SK-N-SH treated with all-trans-retinoic acid at 6 μM for 48 hours (cell line): ENCODE data around the gene NUDT21.

Source experiments
- ATAC-seq: fragments of 200-7000 bp; cut with Tn5 transposase; 3 replicates; pipeline ENCODE4 v1.9.1; 2020; ENCODE audit warnings: mild to moderate bottlenecking, moderate library complexity
- ARNTL ChIP-seq: fragments of 450-650 bp; formaldehyde crosslinking; IDR thresholded peaks from 2 replicates; pipeline ENCODE4 v1.5.0; 2020; ENCODE audit warnings: low read depth, mild to moderate bottlenecking, moderate library complexity, borderline replicate concordance
- CREB5 ChIP-seq: fragments of 250-450 bp; sonication (Bioruptor Pico); IDR thresholded peaks from 2 replicates; pipeline ENCODE4 v1.5.1; 2020; ENCODE audit warnings: low read depth, mild to moderate bottlenecking, moderate library complexity
- CSDC2 ChIP-seq: fragments of 250-450 bp; sonication (Bioruptor Pico); IDR thresholded peaks from 2 replicates; pipeline ENCODE4 v1.5.0; 2020; ENCODE audit warnings: mild to moderate bottlenecking, moderate library complexity
- ESRRG ChIP-seq: fragments of 250-450 bp; sonication (Bioruptor Pico); IDR thresholded peaks from 2 replicates; pipeline ENCODE4 v1.6.1; 2021; ENCODE audit warnings: mild to moderate bottlenecking
- GLIS3 ChIP-seq: fragments of 250-450 bp; sonication (Bioruptor Pico); IDR thresholded peaks from 2 replicates; pipeline ENCODE4 v1.5.0; 2020; ENCODE audit warnings: mild to moderate bottlenecking, moderate library complexity
- OSR1 ChIP-seq: fragments of 250-450 bp; sonication (Bioruptor Pico); IDR thresholded peaks from 2 replicates; pipeline ENCODE4 v1.8.0; 2022; ENCODE audit warnings: moderate library complexity, mild to moderate bottlenecking, inconsistent platforms
- PATZ1 ChIP-seq: fragments of 250-450 bp; sonication (Bioruptor Pico); IDR thresholded peaks from 2 replicates; pipeline ENCODE4 v1.8.0; 2020; ENCODE audit warnings: mild to moderate bottlenecking, moderate library complexity, borderline replicate concordance
- PPARA ChIP-seq: fragments of 250-450 bp; sonication (Bioruptor Pico); IDR thresholded peaks from 2 replicates; pipeline ENCODE4 v1.5.0; 2020; ENCODE audit warnings: mild to moderate bottlenecking, borderline replicate concordance
- RARB ChIP-seq: fragments of 250-450 bp; sonication (Bioruptor Pico); IDR thresholded peaks from 2 replicates; pipeline ENCODE4 v1.8.0; 2021; ENCODE audit warnings: mild to moderate bottlenecking, moderate library complexity
- SNAI2 ChIP-seq: fragments of 250-450 bp; sonication (Bioruptor Pico); IDR thresholded peaks from 2 replicates; pipeline ENCODE4 v1.5.0; 2020; ENCODE audit warnings: mild to moderate bottlenecking, moderate library complexity
- TCF4 ChIP-seq: fragments of 250-450 bp; sonication (Bioruptor Pico); IDR thresholded peaks from 2 replicates; pipeline ENCODE4 v1.8.0; 2021; ENCODE audit warnings: mild to moderate bottlenecking, moderate library complexity, borderline replicate concordance
- TOX ChIP-seq: fragments of 250-450 bp; sonication (Bioruptor Pico); IDR thresholded peaks from 2 replicates; pipeline ENCODE4 v1.8.0; 2021; ENCODE audit warnings: mild to moderate bottlenecking, moderate library complexity, borderline replicate concordance
- ZC3H10 ChIP-seq: fragments of 250-450 bp; sonication (Bioruptor Pico); IDR thresholded peaks from 2 replicates; pipeline ENCODE4 v1.5.1; 2021; ENCODE audit warnings: mild to moderate bottlenecking, moderate library complexity
- ZFP3 ChIP-seq: fragments of 250-450 bp; sonication (Bioruptor Pico); IDR thresholded peaks from 2 replicates; pipeline ENCODE4 v1.5.0; 2020; ENCODE audit warnings: mild to moderate bottlenecking, moderate library complexity
- ZFP30 ChIP-seq: fragments of 450-650 bp; formaldehyde crosslinking; IDR thresholded peaks from 2 replicates; pipeline ENCODE4 v1.5.0; 2022; ENCODE audit warnings: mild to moderate bottlenecking, moderate library complexity
- ZNF565 ChIP-seq: fragments of 450-650 bp; formaldehyde crosslinking; conservative IDR thresholded peaks from 2 replicates; pipeline ENCODE4 v1.5.0; 2020; ENCODE audit warnings: low read depth, mild to moderate bottlenecking, moderate library complexity
- ZNF8 ChIP-seq: fragments of 450-650 bp; formaldehyde crosslinking; IDR thresholded peaks from 2 replicates; pipeline ENCODE4 v1.5.0; 2020; ENCODE audit warnings: mild to moderate bottlenecking, moderate library complexity
- TF ChIP-seq, protein P1 (sequence below): fragments of 250-450 bp; sonication (Bioruptor Pico); IDR thresholded peaks from 2 replicates; pipeline ENCODE4 v1.8.0; 2021; ENCODE audit warnings: low read depth, mild to moderate bottlenecking, moderate library complexity, borderline replicate concordance
- TF ChIP-seq, protein P2 (sequence below): fragments of 250-450 bp; sonication (Bioruptor Pico); IDR thresholded peaks from 2 replicates; pipeline ENCODE4 v1.5.1; 2021; ENCODE audit warnings: mild to moderate bottlenecking, moderate library complexity

NUDT21 gene

GRCh38 chr16:56483394-56483793 is 32.3 kb upstream of the NUDT21 start:
- no peak for ATAC-seq
- TF ChIP-seq, protein P1, sequence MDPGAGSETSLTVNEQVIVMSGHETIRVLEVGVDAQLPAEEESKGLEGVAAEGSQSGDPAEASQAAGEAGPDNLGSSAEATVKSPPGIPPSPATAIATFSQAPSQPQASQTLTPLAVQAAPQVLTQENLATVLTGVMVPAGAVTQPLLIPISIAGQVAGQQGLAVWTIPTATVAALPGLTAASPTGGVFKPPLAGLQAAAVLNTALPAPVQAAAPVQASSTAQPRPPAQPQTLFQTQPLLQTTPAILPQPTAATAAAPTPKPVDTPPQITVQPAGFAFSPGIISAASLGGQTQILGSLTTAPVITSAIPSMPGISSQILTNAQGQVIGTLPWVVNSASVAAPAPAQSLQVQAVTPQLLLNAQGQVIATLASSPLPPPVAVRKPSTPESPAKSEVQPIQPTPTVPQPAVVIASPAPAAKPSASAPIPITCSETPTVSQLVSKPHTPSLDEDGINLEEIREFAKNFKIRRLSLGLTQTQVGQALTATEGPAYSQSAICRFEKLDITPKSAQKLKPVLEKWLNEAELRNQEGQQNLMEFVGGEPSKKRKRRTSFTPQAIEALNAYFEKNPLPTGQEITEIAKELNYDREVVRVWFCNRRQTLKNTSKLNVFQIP = no peak
- TF ChIP-seq ZNF565 (CRISPR knock-in tag) (no peak), PPARA (CRISPR knock-in tag) (no peak), ZNF8 (no peak), GLIS3 (no peak), CSDC2 (no peak), RARB (no peak)

- no peak for TF ChIP-seq CREB5 (CRISPR knock-in tag)
- TF ChIP-seq ZFP3 = no peak
- TF ChIP-seq ESRRG = no peak
- no peak for TF ChIP-seq TOX
- TF ChIP-seq OSR1 (CRISPR knock-in tag) = no peak
- no peak for ATAC-seq
These were observed 31.6 kb upstream of the NUDT21 start for GRCh38 chr16:56482683-56483236.

- TF ChIP-seq SNAI2 (CRISPR knock-in tag) = no peak
- no peak for TF ChIP-seq ZC3H10
- TF ChIP-seq TCF4 (CRISPR knock-in tag) = no peak
- no peak for TF ChIP-seq ARNTL (CRISPR knock-in tag)
- no peak for TF ChIP-seq ZNF565 (CRISPR knock-in tag)
- TF ChIP-seq, protein P1 = no peak
- TF ChIP-seq ZNF8 = no peak
- TF ChIP-seq CSDC2 = no peak
- no peak for TF ChIP-seq ESRRG
- TF ChIP-seq GLIS3 = no peak
- no peak for TF ChIP-seq OSR1 (CRISPR knock-in tag)
- no peak for TF ChIP-seq RARB
- TF ChIP-seq CREB5 (CRISPR knock-in tag) = no peak
- no peak for TF ChIP-seq PATZ1 (CRISPR knock-in tag)
- TF ChIP-seq, protein P2, sequence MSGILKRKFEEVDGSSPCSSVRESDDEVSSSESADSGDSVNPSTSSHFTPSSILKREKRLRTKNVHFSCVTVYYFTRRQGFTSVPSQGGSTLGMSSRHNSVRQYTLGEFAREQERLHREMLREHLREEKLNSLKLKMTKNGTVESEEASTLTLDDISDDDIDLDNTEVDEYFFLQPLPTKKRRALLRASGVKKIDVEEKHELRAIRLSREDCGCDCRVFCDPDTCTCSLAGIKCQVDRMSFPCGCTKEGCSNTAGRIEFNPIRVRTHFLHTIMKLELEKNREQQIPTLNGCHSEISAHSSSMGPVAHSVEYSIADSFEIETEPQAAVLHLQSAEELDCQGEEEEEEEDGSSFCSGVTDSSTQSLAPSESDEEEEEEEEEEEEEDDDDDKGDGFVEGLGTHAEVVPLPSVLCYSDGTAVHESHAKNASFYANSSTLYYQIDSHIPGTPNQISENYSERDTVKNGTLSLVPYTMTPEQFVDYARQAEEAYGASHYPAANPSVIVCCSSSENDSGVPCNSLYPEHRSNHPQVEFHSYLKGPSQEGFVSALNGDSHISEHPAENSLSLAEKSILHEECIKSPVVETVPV (CRISPR knock-in tag) = no peak
- TF ChIP-seq ZFP30 = no peak
- ATAC-seq = no peak
These were observed 30.5 kb upstream of the NUDT21 start for GRCh38 chr16:56481468-56482122.
